Testis (tissue), 2 donors: ENCODE results near the gene PLG.
"Not testable (repeated sequence)": the region's sequence is repeated elsewhere in the genome, so short reads cannot be mapped to it uniquely, and the experiment has no call there.

Experiments used
- POLR2A ChIP-seq: fragments of 450-650 bp; IDR thresholded peaks from one replicate; pipeline ENCODE4 v1.6.1; 2017; ENCODE audit warnings: antibody characterized with exemption, mild to moderate bottlenecking, moderate library complexity
- TF ChIP-seq, protein P1 (sequence below), 3 experiments: fragments of 450-650 bp in 2 of 3; fragments of 200-600 bp in 1 of 3; sonication (generic) in 1 of 3; IDR thresholded peaks; one replicate each; pipeline ENCODE4 v1.5.1; 2016 to 2019; ENCODE audit warnings: antibody characterized with exemption in 3 of 3, mild to moderate bottlenecking in 2 of 3, moderate library complexity in 1 of 3

GRCh38 chr6:160696884-160697283 lies 5.2 kb upstream of the PLG start:
- TF ChIP-seq, protein P1, sequence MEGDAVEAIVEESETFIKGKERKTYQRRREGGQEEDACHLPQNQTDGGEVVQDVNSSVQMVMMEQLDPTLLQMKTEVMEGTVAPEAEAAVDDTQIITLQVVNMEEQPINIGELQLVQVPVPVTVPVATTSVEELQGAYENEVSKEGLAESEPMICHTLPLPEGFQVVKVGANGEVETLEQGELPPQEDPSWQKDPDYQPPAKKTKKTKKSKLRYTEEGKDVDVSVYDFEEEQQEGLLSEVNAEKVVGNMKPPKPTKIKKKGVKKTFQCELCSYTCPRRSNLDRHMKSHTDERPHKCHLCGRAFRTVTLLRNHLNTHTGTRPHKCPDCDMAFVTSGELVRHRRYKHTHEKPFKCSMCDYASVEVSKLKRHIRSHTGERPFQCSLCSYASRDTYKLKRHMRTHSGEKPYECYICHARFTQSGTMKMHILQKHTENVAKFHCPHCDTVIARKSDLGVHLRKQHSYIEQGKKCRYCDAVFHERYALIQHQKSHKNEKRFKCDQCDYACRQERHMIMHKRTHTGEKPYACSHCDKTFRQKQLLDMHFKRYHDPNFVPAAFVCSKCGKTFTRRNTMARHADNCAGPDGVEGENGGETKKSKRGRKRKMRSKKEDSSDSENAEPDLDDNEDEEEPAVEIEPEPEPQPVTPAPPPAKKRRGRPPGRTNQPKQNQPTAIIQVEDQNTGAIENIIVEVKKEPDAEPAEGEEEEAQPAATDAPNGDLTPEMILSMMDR (IDR thresholded peaks at IDR 0.05) = not testable (repeated sequence)
- not testable (repeated sequence) for TF ChIP-seq POLR2A
